ENCODE measurements around the gene TMEM97.

GRCh38 chr17:28290703-28291102 lies 28.3 kb upstream of the TMEM97 start:
- no peak for TF ChIP-seq CTCF (IDR thresholded peaks at IDR 0.05)
- TF ChIP-seq POLR2A (IDR thresholded peaks at IDR 0.05) = no peak
